Measurements from ENCODE around the gene MRPL33. TPM values are rescaled to one million over a fixed set of nuclear protein-coding genes. Genes with fewer than 3 reads are reported as not detected.

The MRPL33 gene
- total RNA-seq, 1 donor, result 105 TPM

DNA sequence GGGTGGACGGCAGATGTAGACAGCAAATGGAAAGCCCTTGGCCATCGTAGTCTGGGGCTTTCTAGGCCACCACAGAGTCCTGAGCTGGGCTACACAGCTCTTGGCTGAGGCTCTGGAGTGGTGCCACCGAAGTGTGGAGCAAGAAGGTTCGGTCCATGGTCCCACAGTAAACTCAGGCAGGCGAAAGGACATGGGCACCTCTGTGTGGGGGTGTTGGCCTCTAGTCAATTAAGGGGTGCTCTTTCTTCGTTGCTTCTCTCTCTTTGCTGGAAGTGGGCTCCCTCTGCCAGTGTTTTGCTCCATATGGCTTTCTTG is 34.7 kb upstream of the MRPL33 start:
- DNase-seq (ENCODE audit: insufficient read length, low spot score, missing footprints), result no peak
- Histone ChIP-seq H3K79me2 (ENCODE audit: insufficient read depth, low read length) (no peaks in the 10 kb centered on the region), H2AFZ (ENCODE audit: low read length) (no peak overlapping the region), H3K36me3 (ENCODE audit: insufficient read depth, low read length) (no peaks in the 10 kb centered on the region), H3K4me1 (ENCODE audit: insufficient read depth, low read length) (peaks cover 14% of the 10 kb centered on the region), H3K27ac (ENCODE audit: low read depth, low read length) (peak overlapping the region; percentile 55), H3K27me3 (ENCODE audit: insufficient read depth, low read length) (no peaks in the 10 kb centered on the region), H3K4me2 (ENCODE audit: insufficient read depth, low read length) (no peak overlapping the region), H3K9me3 (ENCODE audit: low read depth, low read length) (no peaks in the 10 kb centered on the region), H4K20me1 (ENCODE audit: insufficient read depth, low read length) (no peaks in the 10 kb centered on the region), H3K4me3 (ENCODE audit: insufficient read depth, low read length) (no peak overlapping the region)
- no peak for TF ChIP-seq CTCF (IDR thresholded peaks at IDR 0.05; ENCODE audit: extremely low read depth, low read depth, low read length)

GRCh38 chr2:27737676-27738348 is 33.7 kb upstream of the MRPL33 start:
- Histone ChIP-seq H3K4me1 (ENCODE audit: insufficient read depth, low read length) (peaks cover 14% of the 10 kb centered on the region), H3K79me2 (ENCODE audit: insufficient read depth, low read length) (no peaks in the 10 kb centered on the region), H3K4me3 (ENCODE audit: insufficient read depth, low read length) (no peak overlapping the region), H3K4me2 (ENCODE audit: insufficient read depth, low read length) (no peak overlapping the region), H3K27ac (ENCODE audit: low read depth, low read length) (peak overlapping the region; percentile 55), H3K27me3 (ENCODE audit: insufficient read depth, low read length) (no peaks in the 10 kb centered on the region), H3K36me3 (ENCODE audit: insufficient read depth, low read length) (no peaks in the 10 kb centered on the region), H4K20me1 (ENCODE audit: insufficient read depth, low read length) (no peaks in the 10 kb centered on the region), H3K9me3 (ENCODE audit: low read depth, low read length) (no peaks in the 10 kb centered on the region), H2AFZ (ENCODE audit: low read length) (peak overlapping the region; percentile 16)
- no peak for TF ChIP-seq CTCF (IDR thresholded peaks at IDR 0.05; ENCODE audit: extremely low read depth, low read depth, low read length)
- peak; percentile 92 for DNase-seq (ENCODE audit: insufficient read length, low spot score, missing footprints)

GRCh38 chr2:27738349-27739057 is 33.0 kb upstream of the MRPL33 start:
- Histone ChIP-seq H3K4me3 (ENCODE audit: insufficient read depth, low read length) (no peak overlapping the region), H3K4me1 (ENCODE audit: insufficient read depth, low read length) (peaks cover 14% of the 10 kb centered on the region), H3K79me2 (ENCODE audit: insufficient read depth, low read length) (no peaks in the 10 kb centered on the region), H3K9me3 (ENCODE audit: low read depth, low read length) (no peaks in the 10 kb centered on the region), H2AFZ (ENCODE audit: low read length) (peak overlapping the region; percentile 16), H3K4me2 (ENCODE audit: insufficient read depth, low read length) (no peak overlapping the region), H3K36me3 (ENCODE audit: insufficient read depth, low read length) (no peaks in the 10 kb centered on the region), H3K27ac (ENCODE audit: low read depth, low read length) (peak overlapping the region; percentile 55), H4K20me1 (ENCODE audit: insufficient read depth, low read length) (no peaks in the 10 kb centered on the region), H3K27me3 (ENCODE audit: insufficient read depth, low read length) (no peaks in the 10 kb centered on the region)
- TF ChIP-seq CTCF (IDR thresholded peaks at IDR 0.05; ENCODE audit: extremely low read depth, low read depth, low read length), result no peak
- DNase-seq (ENCODE audit: insufficient read length, low spot score, missing footprints), result no peak

- no peak for TF ChIP-seq CTCF (IDR thresholded peaks at IDR 0.05; ENCODE audit: extremely low read depth, low read depth, low read length)
- no peaks in the 10 kb centered on the region for H4K20me1 ChIP-seq (ENCODE audit: insufficient read depth, low read length)
- H3K4me1 ChIP-seq (ENCODE audit: insufficient read depth, low read length), result peaks cover 14% of the 10 kb centered on the region
Measured at GRCh38 chr2:27739058-27739373, 32.5 kb upstream of the MRPL33 start.

More at GRCh38 chr2:27739058-27739373, 32.5 kb upstream of the MRPL33 start:
- Histone ChIP-seq H2AFZ (ENCODE audit: low read length) (no peak overlapping the region), H3K4me2 (ENCODE audit: insufficient read depth, low read length) (no peak overlapping the region), H3K36me3 (ENCODE audit: insufficient read depth, low read length) (no peaks in the 10 kb centered on the region), H3K27me3 (ENCODE audit: insufficient read depth, low read length) (no peaks in the 10 kb centered on the region), H3K79me2 (ENCODE audit: insufficient read depth, low read length) (no peaks in the 10 kb centered on the region), H3K9me3 (ENCODE audit: low read depth, low read length) (no peaks in the 10 kb centered on the region), H3K27ac (ENCODE audit: low read depth, low read length) (no peak overlapping the region), H3K4me3 (ENCODE audit: insufficient read depth, low read length) (no peak overlapping the region)
- DNase-seq (ENCODE audit: insufficient read length, low spot score, missing footprints), result no peak
